K562 (cell line): Measurements from ENCODE around the gene NOSIP. TPM values are rescaled to one million over a fixed set of nuclear protein-coding genes. Genes with fewer than 3 reads are reported as not detected.

Experiments used
- BRF1 ChIP-seq: IDR thresholded peaks from 3 replicates; pipeline ENCODE4 v1.6.1; 2011; ENCODE audit warnings: borderline replicate concordance, mild to moderate bottlenecking; ENCODE audit not compliant: insufficient read length; ENCODE audit errors: extremely low read depth
- FOXO4 ChIP-seq: fragments of 450-650 bp; formaldehyde crosslinking; IDR thresholded peaks from 2 replicates; pipeline ENCODE4 v1.4.0; 2020; ENCODE audit warnings: mild to moderate bottlenecking, moderate library complexity
- HMG20B ChIP-seq: fragments of 250-450 bp; sonication (Bioruptor Pico); IDR thresholded peaks from 2 replicates; pipeline ENCODE4 v1.5.0; 2021; ENCODE audit warnings: mild to moderate bottlenecking
- KAT8 ChIP-seq: fragments of 450-650 bp; IDR thresholded peaks from 2 replicates; pipeline ENCODE4 v1.6.1; 2016; ENCODE audit warnings: low read depth, mild to moderate bottlenecking
- KLF6 ChIP-seq: fragments of 250-450 bp; sonication (Bioruptor Pico); IDR thresholded peaks from 2 replicates; pipeline ENCODE4 v1.4.0; 2020; ENCODE audit warnings: mild to moderate bottlenecking, moderate library complexity, borderline replicate concordance
- L3MBTL2 ChIP-seq: fragments of 450-650 bp; IDR thresholded peaks from 2 replicates; pipeline ENCODE4 v1.6.1; 2016; ENCODE audit warnings: mild to moderate bottlenecking, moderate library complexity
- NCOA4 ChIP-seq: fragments of 450-650 bp; IDR thresholded peaks from 2 replicates; pipeline ENCODE4 v1.6.1; 2018; ENCODE audit warnings: mild to moderate bottlenecking; ENCODE audit not compliant: partially characterized antibody
- NR0B1 ChIP-seq: fragments of 450-650 bp; IDR thresholded peaks from one replicate; pipeline ENCODE4 v1.6.1; 2018; ENCODE audit warnings: mild to moderate bottlenecking, moderate library complexity; ENCODE audit not compliant: partially characterized antibody
- PREB ChIP-seq: sonication (generic); formaldehyde crosslinking; IDR thresholded peaks from 2 replicates; pipeline ENCODE4 v1.8.1; 2023; ENCODE audit warnings: mild to moderate bottlenecking, missing genetic modification reagents
- SMARCC2 ChIP-seq: fragments of 450-650 bp; IDR thresholded peaks from 2 replicates; pipeline ENCODE4 v1.6.1; 2017; ENCODE audit warnings: antibody characterized with exemption, moderate library complexity, mild to moderate bottlenecking, low read depth
- SRF ChIP-seq, 2 experiments: fragments of 250-450, 450-650 bp in 1 of 2; sonication (Bioruptor Pico) in 1 of 2; sonication (generic) in 1 of 2; formaldehyde crosslinking; IDR thresholded peaks; 2 replicates each; pipeline versions ENCODE4 v1.5.0 to v1.5.1; 2020 to 2022; ENCODE audit warnings: mild to moderate bottlenecking in 1 of 2, missing genetic modification reagents in 1 of 2
- TAF15 ChIP-seq: fragments of 200-400 bp; formaldehyde crosslinking; IDR thresholded peaks from 2 replicates; pipeline ENCODE4 v1.6.1; 2017; ENCODE audit warnings: mild to moderate bottlenecking, low read depth, low read length, moderate library complexity
- ZBTB9 ChIP-seq: fragments of 450-650 bp; formaldehyde crosslinking; IDR thresholded peaks from 2 replicates; pipeline ENCODE4 v1.4.0; 2020; ENCODE audit warnings: mild to moderate bottlenecking, moderate library complexity
- ZC3H4 ChIP-seq: sonication (generic); formaldehyde crosslinking; IDR thresholded peaks from 2 replicates; pipeline ENCODE4 v1.9.0; 2021; ENCODE audit warnings: missing genetic modification reagents, borderline replicate concordance
- ZNF347 ChIP-seq: fragments of 450-650 bp; formaldehyde crosslinking; IDR thresholded peaks from 2 replicates; pipeline ENCODE4 v1.4.0; 2020; ENCODE audit warnings: low read depth, mild to moderate bottlenecking, moderate library complexity
- ZNF655 ChIP-seq: fragments of 250-450 bp; sonication (Bioruptor Pico); IDR thresholded peaks from 2 replicates; pipeline ENCODE4 v1.5.0; 2021
- ZNF740 ChIP-seq, 3 experiments: fragments of 200-800 bp in 1 of 3; sonication (Bioruptor generic) in 1 of 3; sonication (generic) in 1 of 3; formaldehyde crosslinking in 1 of 3; IDR thresholded peaks; 2 replicates each; pipeline versions ENCODE4 v1.6.1 to v1.8.0; 2016 to 2022; ENCODE audit warnings: mild to moderate bottlenecking in 2 of 3, missing compliant biosample characterization in 2 of 3, missing genetic modification characterization in 2 of 3, missing genetic modification reagents in 1 of 3
- ZNF77 ChIP-seq: fragments of 250-450 bp; sonication (Bioruptor Pico); IDR thresholded peaks from 2 replicates; pipeline ENCODE4 v1.5.0; 2020
- polyA plus RNA-seq, 8 experiments: library from polyadenylated mRNA; depleted of rRNA in 4 of 8; stranded (reverse) in 5 of 8; unstranded in 3 of 8; fragments of >200 nt; fragmentation: Nextera tagmentation in 2 of 8; fragmentation: Illumina TruSeq in 1 of 8; extraction: Ambion mirVana in 2 of 8; extraction: Trizol in 1 of 8; gene quantifications; 2 replicates each; pipeline versions ENCODE4 v1.2.1 to v1.2.3, GENCODE V29; 2011 to 2014; ENCODE audit warnings: inconsistent platforms in 1 of 8, missing spikeins in 1 of 8
- total RNA-seq, 7 experiments: library from RNA; depleted of rRNA in 6 of 7; stranded (reverse); fragments of >200 nt in 6 of 7; fragmentation: Illumina TruSeq in 2 of 7; extraction: Trizol in 2 of 7; gene quantifications; 2 replicates each; pipeline versions ENCODE4 v1.2.1 to v1.2.3, GENCODE V29; 2011 to 2021; ENCODE audit warnings: low replicate concordance in 1 of 7

The NOSIP gene
- total and polyA plus RNA-seq, 9 of the 15 experiments (the other 6 are each of a cell fraction or from before 2014, with no cell fraction given) = 14.4 to 153 (median 79.9) TPM

- TF ChIP-seq NR0B1 (no peak), ZBTB9 (CRISPR knock-in tag) (no peak), PREB (CRISPR knock-in tag) (no peak), SMARCC2 (no peak), ZNF740 (CRISPR knock-in tag; IDR thresholded peaks at IDR 0.05) (no peak), ZNF740 (tag; IDR thresholded peaks at IDR 0.05) (no peak), ZC3H4 (CRISPR knock-in tag) (no peak), BRF1 (no peak), HMG20B (no peak), SRF (CRISPR knock-in tag; IDR thresholded peaks at IDR 0.05) (no peak), ZNF77 (CRISPR knock-in tag) (no peak), FOXO4 (CRISPR knock-in tag) (no peak), TAF15 (no peak), ZNF347 (no peak), KAT8 (peak; percentile 13; the same call in 1 of the 2 replicates), NCOA4 (no peak), KLF6 (CRISPR knock-in tag) (no peak), L3MBTL2 (no peak), ZNF655 (no peak)
Measured at GRCh38 chr19:49593233-49594113, 13.1 kb upstream of the NOSIP start (continued).
